K562 (cell line): Measurements from ENCODE around the gene BIRC6. TPM values are rescaled to one million over a fixed set of nuclear protein-coding genes. Genes with fewer than 3 reads are reported as not detected.
A peak's percentile ranks its signal among the peaks of the same experiment; 100 is the strongest.

ENCODE experiments used
- ATAC-seq: fragments of 200-7000 bp; cut with Tn5 transposase; 3 replicates; pipeline ENCODE4 v1.9.1; 2020; ENCODE audit warnings: moderate library complexity
- BruUV-seq: library from RNA; stranded (reverse); fragments of 400-500 nt; replicated peaks from 2 replicates; lab custom pipeline; 2021; lab: Mats Ljungman, UMichigan
- CTCF ChIA-PET: fragments of 300-600 bp; formaldehyde crosslinking; extraction: SDS; loops from one replicate; lab custom pipeline; 2021; ENCODE audit warnings: low intra/inter-chr PET ratio; lab: Yijun Ruan, JAX
- POLR2A ChIA-PET: fragments of 300-600, 350-650 bp; sonication (Branson Sonifier 250); formaldehyde crosslinking; extraction: SDS; loops from one replicate; lab custom pipeline; 2021; ENCODE audit warnings: antibody characterized with exemption, inconsistent platforms; lab: Yijun Ruan, JAX
- DNase-seq, 4 experiments: peaks; one replicate each; pipeline versions ENCODE4 v3.0.0 to v3.0.0-alpha.2; 2011 to 2018; ENCODE audit warnings: low spot score in 3 of 4, mixed read lengths in 3 of 4; ENCODE audit errors: extremely low read depth in 1 of 4
- FAIRE-seq: peaks from 2 replicates; lab custom pipeline; 2011; peaks lifted over from hg19 to GRCh38; lab: Jason Lieb, UNC
- H2AFZ ChIP-seq: 2 replicates; pipeline ENCODE4 v1.6.0; 2011; ENCODE audit warnings: low read depth, low read length, control low read depth, inconsistent platforms
- H3K27ac ChIP-seq: fragments of 200-600 bp; 3 replicates; pipeline ENCODE4 v1.8.0; 2011; ENCODE audit warnings: low read depth, mild to moderate bottlenecking, control low read depth, inconsistent platforms, low read length, moderate library complexity, mixed read lengths; ENCODE audit errors: extremely low read depth
- H3K27me3 ChIP-seq, 2 experiments: fragments of 300-600 bp in 1 of 2; 2 replicates in 1 of 2; 3 replicates in 1 of 2; pipeline versions ENCODE4 v1.6.0 to v1.8.0; 2011; ENCODE audit warnings: inconsistent platforms in 2 of 2, low read length in 2 of 2, mild to moderate bottlenecking in 1 of 2, mixed read lengths in 1 of 2, moderate library complexity in 1 of 2; ENCODE audit not compliant: control insufficient read depth in 2 of 2, insufficient read depth in 2 of 2
- H3K36me3 ChIP-seq: fragments of 300-600 bp; 3 replicates; pipeline ENCODE4 v1.8.0; 2011; ENCODE audit warnings: mild to moderate bottlenecking, low read length, inconsistent platforms; ENCODE audit not compliant: control insufficient read depth, insufficient read depth
- H3K4me1 ChIP-seq, 2 experiments: fragments of 200-600 bp in 1 of 2; replicated peaks in 1 of 2; 2 replicates in 1 of 2; 3 replicates in 1 of 2; pipeline versions ENCODE4 v1.5.1 to v1.8.0; 2011; ENCODE audit warnings: inconsistent platforms in 2 of 2, low read length in 2 of 2, mild to moderate bottlenecking in 1 of 2, mixed read lengths in 1 of 2, moderate library complexity in 1 of 2; ENCODE audit not compliant: control insufficient read depth in 2 of 2, insufficient read depth in 2 of 2
- H3K4me2 ChIP-seq: 2 replicates; pipeline ENCODE4 v1.6.1; 2011; ENCODE audit warnings: low read length, control low read depth, inconsistent platforms, mixed read lengths; ENCODE audit not compliant: insufficient read depth
- H3K4me3 ChIP-seq: fragments of 200-600 bp; sonication (generic), shearing (Covaris generic); 2 replicates; pipeline ENCODE4 v1.5.1; 2016; ENCODE audit warnings: control low read depth, inconsistent platforms
- H3K79me2 ChIP-seq: fragments of 200-600 bp; 3 replicates; pipeline ENCODE4 v1.8.0; 2011; ENCODE audit warnings: low read length, inconsistent platforms; ENCODE audit not compliant: control insufficient read depth, insufficient read depth
- H3K9ac ChIP-seq, 2 experiments: 2 replicates each; pipeline versions ENCODE4 v1.6.0 to v1.6.1; 2011; ENCODE audit warnings: low read depth in 2 of 2, low read length in 2 of 2, control low read depth in 1 of 2, inconsistent platforms in 1 of 2, mild to moderate bottlenecking in 1 of 2, mixed read lengths in 1 of 2; ENCODE audit not compliant: insufficient read depth in 1 of 2
- H3K9me1 ChIP-seq: one replicate; pipeline ENCODE4 v1.6.0; 2011; ENCODE audit warnings: inconsistent platforms, mild to moderate bottlenecking, low read length, moderate library complexity; ENCODE audit not compliant: control insufficient read depth, insufficient read depth
- H3K9me3 ChIP-seq: replicated peaks from 2 replicates; pipeline ENCODE4 v1.5.1; 2011; ENCODE audit warnings: low read depth, low read length, inconsistent platforms; ENCODE audit not compliant: control insufficient read depth, insufficient read depth
- H4K20me1 ChIP-seq: replicated peaks from 2 replicates; pipeline ENCODE4 v1.6.1; 2011; ENCODE audit warnings: low read length, inconsistent platforms, mixed read lengths; ENCODE audit not compliant: control insufficient read depth, insufficient read depth
- C11orf30 ChIP-seq: fragments of 450-650 bp; IDR thresholded peaks from 2 replicates; pipeline ENCODE4 v1.6.1; 2016; ENCODE audit warnings: low read depth, mild to moderate bottlenecking
- ETS2 ChIP-seq: IDR thresholded peaks from 2 replicates; pipeline ENCODE4 v1.6.1; 2016; ENCODE audit warnings: borderline replicate concordance, missing genetic modification characterization, mild to moderate bottlenecking, moderate library complexity, missing compliant biosample characterization; ENCODE audit not compliant: poor library complexity, severe bottlenecking
- FOXK2 ChIP-seq, 2 experiments: fragments of 450-650 bp; IDR thresholded peaks in 1 of 2; conservative IDR thresholded peaks in 1 of 2; 2 replicates each; pipeline ENCODE4 v1.6.1; 2016; ENCODE audit warnings: low read depth in 2 of 2, mild to moderate bottlenecking in 1 of 2
- FOXP1 ChIP-seq: sonication (generic); formaldehyde crosslinking; IDR thresholded peaks from 2 replicates; pipeline ENCODE4 v1.8.0; 2022; ENCODE audit warnings: mild to moderate bottlenecking, missing genetic modification reagents
- GTF2F1 ChIP-seq: IDR thresholded peaks from 2 replicates; pipeline ENCODE4 v1.6.1; 2011; ENCODE audit warnings: low read depth, low read length, improper control_type of control experiment
- HLTF ChIP-seq: fragments of 450-650 bp; IDR thresholded peaks from 2 replicates; pipeline ENCODE4 v1.6.1; 2016
- ILF3 ChIP-seq: fragments of 450-650 bp; IDR thresholded peaks from 2 replicates; pipeline ENCODE4 v1.6.1; 2018; ENCODE audit warnings: antibody characterized with exemption, mild to moderate bottlenecking, moderate library complexity, borderline replicate concordance
- JUN ChIP-seq, 2 experiments: sonication (generic) in 1 of 2; formaldehyde crosslinking in 1 of 2; IDR thresholded peaks; 2 replicates each; pipeline versions ENCODE4 v1.6.1 to v1.8.0; 2012 to 2022; ENCODE audit warnings: borderline replicate concordance in 2 of 2, mild to moderate bottlenecking in 2 of 2, improper control_type of control experiment in 1 of 2, low read depth in 1 of 2, low read length in 1 of 2, missing genetic modification reagents in 1 of 2
- NUFIP1 ChIP-seq: fragments of 450-650 bp; IDR thresholded peaks from 2 replicates; pipeline ENCODE4 v1.6.1; 2018; ENCODE audit not compliant: partially characterized antibody
- PHF8 ChIP-seq: fragments of 200-600 bp; sonication (generic); IDR thresholded peaks from 2 replicates; pipeline ENCODE4 v1.6.1; 2012; ENCODE audit warnings: mixed run types, mild to moderate bottlenecking, inconsistent platforms, low read length, moderate library complexity, borderline replicate concordance
- SREBF1 ChIP-seq: fragments of 150-350 bp; IDR thresholded peaks from 2 replicates; pipeline ENCODE4 v1.6.1; 2014; ENCODE audit warnings: antibody characterized with exemption, low read depth, low read length, borderline replicate concordance
- TARDBP ChIP-seq: fragments of 450-650 bp; IDR thresholded peaks from 2 replicates; pipeline ENCODE4 v1.6.1; 2016
- ZFP30 ChIP-seq: fragments of 250-450 bp; sonication (Bioruptor Pico); IDR thresholded peaks from 2 replicates; pipeline ENCODE4 v1.8.0; 2022; ENCODE audit warnings: moderate library complexity, mild to moderate bottlenecking, inconsistent platforms, borderline replicate concordance
- ZNF316 ChIP-seq: fragments of 450-650 bp; IDR thresholded peaks from 2 replicates; pipeline ENCODE4 v1.6.1; 2016
- ZNF584 ChIP-seq: fragments of 200-800 bp; sonication (Bioruptor generic); IDR thresholded peaks from 2 replicates; pipeline ENCODE4 v1.6.1; 2016; ENCODE audit warnings: low read depth, mild to moderate bottlenecking, missing genetic modification characterization, missing compliant biosample characterization
- WGBS: fragments of 100-300 bp; shearing (Covaris generic); methylation state at CpG from one replicate; pipeline ENCODE4 v1.1.6; 2016; ENCODE audit warnings: low coverage, mixed read lengths; ENCODE audit not compliant: insufficient coverage; ENCODE audit errors: missing lambda C conversion rate; 5-methylcytosine and 5-hydroxymethylcytosine counted together
- in situ Hi-C: fragments of 300-500 bp; cut with MboI; formaldehyde crosslinking; loops from 4 replicates; pipeline ENCODE4 v1.15.0; 2018; ENCODE audit warnings: inconsistent platforms, mixed read lengths
- intact Hi-C: fragments of 100-400 bp; cut with micrococcal nuclease; formaldehyde crosslinking; loops from 2 replicates; pipeline ENCODE4 v1.14.2; 2022
- polyA plus RNA-seq, 8 experiments: library from polyadenylated mRNA; depleted of rRNA in 4 of 8; stranded (reverse) in 5 of 8; unstranded in 3 of 8; fragments of >200 nt; fragmentation: Nextera tagmentation in 2 of 8; fragmentation: Illumina TruSeq in 1 of 8; extraction: Ambion mirVana in 2 of 8; extraction: Trizol in 1 of 8; gene quantifications; 2 replicates each; pipeline versions ENCODE4 v1.2.1 to v1.2.3, GENCODE V29; 2011 to 2014; ENCODE audit warnings: inconsistent platforms in 1 of 8, missing spikeins in 1 of 8
- total RNA-seq, 7 experiments: library from RNA; depleted of rRNA in 6 of 7; stranded (reverse); fragments of >200 nt in 6 of 7; fragmentation: Illumina TruSeq in 2 of 7; extraction: Trizol in 2 of 7; gene quantifications; 2 replicates each; pipeline versions ENCODE4 v1.2.1 to v1.2.3, GENCODE V29; 2011 to 2021; ENCODE audit warnings: low replicate concordance in 1 of 7
- TF ChIP-seq, protein P1 (sequence below): fragments of 250-450 bp; sonication (Bioruptor Pico); IDR thresholded peaks from 2 replicates; pipeline ENCODE4 v1.4.0; 2020; ENCODE audit warnings: mild to moderate bottlenecking
- TF ChIP-seq, protein P2 (sequence below): fragments of 450-650 bp; conservative IDR thresholded peaks from 2 replicates; pipeline ENCODE4 v1.6.1; 2016; ENCODE audit warnings: missing genetic modification characterization, low read depth, mild to moderate bottlenecking, missing compliant biosample characterization, moderate library complexity

Gene BIRC6
- total and polyA plus RNA-seq, 9 of the 15 experiments (the other 6 are each of a cell fraction or from before 2014, with no cell fraction given) = 18.8 to 110 (median 49.8) TPM

DNA sequence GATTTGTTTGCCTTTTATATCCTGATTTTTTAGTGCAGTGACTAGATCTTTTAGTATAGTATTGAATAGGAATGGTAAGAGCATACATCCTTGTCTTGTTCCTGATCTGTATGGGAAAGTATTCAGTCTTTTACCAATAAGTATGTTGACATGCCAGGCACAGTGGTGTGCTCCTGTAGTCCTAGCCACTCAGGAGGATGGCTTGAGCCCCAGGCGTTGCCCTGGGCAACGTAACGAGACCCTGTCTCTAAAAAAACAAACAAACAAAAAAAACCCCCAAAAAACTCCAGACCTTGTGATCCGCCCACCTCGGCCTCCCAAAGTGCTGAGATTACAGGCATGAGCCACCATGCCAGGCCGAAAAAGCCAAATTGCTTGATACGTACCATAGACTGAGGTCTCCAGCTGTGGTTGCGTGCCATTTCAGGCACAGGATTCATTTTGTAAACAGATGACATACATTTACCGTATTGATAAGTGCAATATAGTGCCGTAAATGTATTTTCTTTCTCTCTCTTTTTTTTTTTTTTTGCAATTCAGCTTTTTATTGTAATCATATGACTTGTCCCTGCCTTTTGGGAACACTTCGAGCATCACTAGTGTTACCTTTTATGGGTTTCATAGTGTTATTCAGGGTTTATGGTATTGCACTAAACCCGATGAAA is 18.5 kb downstream of the BIRC6 start:
- ChIA-PET CTCF (no interaction called here), POLR2A (no interaction called here)
- no TSS peak for BruUV-seq
- intact Hi-C loops (no loop called here), in situ Hi-C loops (no loop called here)
- FAIRE-seq (no peak), ATAC-seq (no peak), DNase-seq (no peak)
- 93% methylated on average over 12 of the region's 12 CpGs for WGBS
- Histone ChIP-seq H3K4me1 (0 out of 5 replicates have a peak, but pooled peaks cover 0 to 3% of the 10 kb centered on the region in 2 experiments), H3K27me3 (no peaks in the 10 kb centered on the region), H2AFZ (no peak overlapping the region), H3K9me1 (no peaks in the 10 kb centered on the region), H3K9me3 (no peaks in the 10 kb centered on the region), H3K4me3 (no peak overlapping the region), H3K4me2 (no peak overlapping the region), H3K9ac (no peak overlapping the region), H3K36me3 (peaks cover 16% of the 10 kb centered on the region; the same call in 1 of the 3 replicates), H4K20me1 (no peaks in the 10 kb centered on the region), H3K27ac (no peak overlapping the region), H3K79me2 (peaks cover 94% of the 10 kb centered on the region)
- no peak for TF ChIP-seq ETS2 (tag)
- TF ChIP-seq HLTF = no peak
- TF ChIP-seq C11orf30 = peak; percentile 61; the same call in 1 of the 2 replicates
- no peak for TF ChIP-seq TARDBP
- no peak for TF ChIP-seq ILF3
- no peak for TF ChIP-seq GTF2F1
- TF ChIP-seq NUFIP1 = no peak
- no peak for TF ChIP-seq JUN (IDR thresholded peaks at IDR 0.05; ENCODE audit: borderline replicate concordance, low read depth, low read length)
- TF ChIP-seq JUN (CRISPR knock-in tag; IDR thresholded peaks at IDR 0.05; ENCODE audit: borderline replicate concordance) = no peak
- no peak for TF ChIP-seq SREBF1
- TF ChIP-seq, protein P1, sequence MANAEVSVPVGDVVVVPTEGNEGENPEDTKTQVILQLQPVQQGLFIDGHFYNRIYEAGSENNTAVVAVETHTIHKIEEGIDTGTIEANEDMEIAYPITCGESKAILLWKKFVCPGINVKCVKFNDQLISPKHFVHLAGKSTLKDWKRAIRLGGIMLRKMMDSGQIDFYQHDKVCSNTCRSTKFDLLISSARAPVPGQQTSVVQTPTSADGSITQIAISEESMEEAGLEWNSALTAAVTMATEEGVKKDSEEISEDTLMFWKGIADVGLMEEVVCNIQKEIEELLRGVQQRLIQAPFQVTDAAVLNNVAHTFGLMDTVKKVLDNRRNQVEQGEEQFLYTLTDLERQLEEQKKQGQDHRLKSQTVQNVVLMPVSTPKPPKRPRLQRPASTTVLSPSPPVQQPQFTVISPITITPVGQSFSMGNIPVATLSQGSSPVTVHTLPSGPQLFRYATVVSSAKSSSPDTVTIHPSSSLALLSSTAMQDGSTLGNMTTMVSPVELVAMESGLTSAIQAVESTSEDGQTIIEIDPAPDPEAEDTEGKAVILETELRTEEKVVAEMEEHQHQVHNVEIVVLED = no peak
- TF ChIP-seq, protein P2, sequence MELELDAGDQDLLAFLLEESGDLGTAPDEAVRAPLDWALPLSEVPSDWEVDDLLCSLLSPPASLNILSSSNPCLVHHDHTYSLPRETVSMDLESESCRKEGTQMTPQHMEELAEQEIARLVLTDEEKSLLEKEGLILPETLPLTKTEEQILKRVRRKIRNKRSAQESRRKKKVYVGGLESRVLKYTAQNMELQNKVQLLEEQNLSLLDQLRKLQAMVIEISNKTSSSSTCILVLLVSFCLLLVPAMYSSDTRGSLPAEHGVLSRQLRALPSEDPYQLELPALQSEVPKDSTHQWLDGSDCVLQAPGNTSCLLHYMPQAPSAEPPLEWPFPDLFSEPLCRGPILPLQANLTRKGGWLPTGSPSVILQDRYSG (tag) = no peak
- no peak for TF ChIP-seq ZFP30 (CRISPR knock-in tag)
- TF ChIP-seq ZNF316 = peak; percentile 78
- no peak for TF ChIP-seq ZNF584 (CRISPR knock-in tag)
- no peak for TF ChIP-seq FOXP1 (CRISPR knock-in tag)
- no peak for TF ChIP-seq PHF8
- no peak for TF ChIP-seq FOXK2 (conservative IDR thresholded peaks at IDR 0.05 in 1 of 2, IDR thresholded peaks at IDR 0.05 in 1 of 2; ENCODE audit: low read depth in 2 of 2)
